ENCODE measurements around the gene SVOPL. TPM values are rescaled to one million over a fixed set of nuclear protein-coding genes. Genes with fewer than 3 reads are reported as not detected.

The SVOPL gene
- total RNA-seq, 1 experiment from 2014 or later, result 1.1 TPM

DNA sequence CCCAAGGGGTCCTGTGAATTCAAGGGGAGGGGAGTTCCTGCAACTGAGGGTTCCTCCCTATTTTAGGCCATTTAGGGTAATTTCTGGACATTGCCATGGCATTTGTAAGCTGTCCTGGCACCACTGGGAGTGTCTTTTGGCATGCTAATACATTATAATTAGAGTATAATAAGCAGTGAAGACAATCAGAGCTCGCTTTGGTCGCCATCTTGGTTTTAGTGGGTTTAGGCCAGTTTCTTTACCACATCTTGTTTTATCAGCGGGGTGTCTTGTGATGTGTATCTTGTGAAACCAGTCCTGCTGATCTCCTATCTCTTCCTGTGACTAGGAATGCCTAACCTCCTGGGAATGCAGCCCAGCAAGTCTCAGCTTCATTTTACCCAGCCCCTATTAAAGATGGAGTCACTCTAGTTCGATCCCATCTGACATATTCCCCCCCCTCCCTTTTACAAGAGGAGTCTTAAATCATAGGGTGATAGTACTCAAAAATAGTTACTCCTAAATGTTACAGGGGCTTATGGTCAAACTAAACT lies 43.2 kb downstream of the SVOPL start:
- WGBS (ENCODE audit: extremely low coverage, insufficient read length, low lambda C conversion rate), result no CpG with 5 or more reads among the region's 4 CpGs
- no peak overlapping the region for H3K27ac ChIP-seq (ENCODE audit: insufficient read length, low read depth, low read length)
- H3T11ph ChIP-seq (ENCODE audit: low read length), result no peak overlapping the region

More for the DNA sequence above, 43.2 kb downstream of the SVOPL start:
- DNase-seq, result no peak
- H4K91ac ChIP-seq (ENCODE audit: insufficient read length, low read depth, low read length), result no peak overlapping the region
- no peak overlapping the region for H3K23ac ChIP-seq (ENCODE audit: insufficient read length, low read depth, low read length)
- no peak overlapping the region for H3K18ac ChIP-seq (ENCODE audit: insufficient read length, low read depth, low read length)
- no peak overlapping the region for H3K14ac ChIP-seq (ENCODE audit: insufficient read depth, low read length)
- TF ChIP-seq, protein P1, sequence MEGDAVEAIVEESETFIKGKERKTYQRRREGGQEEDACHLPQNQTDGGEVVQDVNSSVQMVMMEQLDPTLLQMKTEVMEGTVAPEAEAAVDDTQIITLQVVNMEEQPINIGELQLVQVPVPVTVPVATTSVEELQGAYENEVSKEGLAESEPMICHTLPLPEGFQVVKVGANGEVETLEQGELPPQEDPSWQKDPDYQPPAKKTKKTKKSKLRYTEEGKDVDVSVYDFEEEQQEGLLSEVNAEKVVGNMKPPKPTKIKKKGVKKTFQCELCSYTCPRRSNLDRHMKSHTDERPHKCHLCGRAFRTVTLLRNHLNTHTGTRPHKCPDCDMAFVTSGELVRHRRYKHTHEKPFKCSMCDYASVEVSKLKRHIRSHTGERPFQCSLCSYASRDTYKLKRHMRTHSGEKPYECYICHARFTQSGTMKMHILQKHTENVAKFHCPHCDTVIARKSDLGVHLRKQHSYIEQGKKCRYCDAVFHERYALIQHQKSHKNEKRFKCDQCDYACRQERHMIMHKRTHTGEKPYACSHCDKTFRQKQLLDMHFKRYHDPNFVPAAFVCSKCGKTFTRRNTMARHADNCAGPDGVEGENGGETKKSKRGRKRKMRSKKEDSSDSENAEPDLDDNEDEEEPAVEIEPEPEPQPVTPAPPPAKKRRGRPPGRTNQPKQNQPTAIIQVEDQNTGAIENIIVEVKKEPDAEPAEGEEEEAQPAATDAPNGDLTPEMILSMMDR (conservative IDR thresholded peaks at IDR 0.05), result no peak
- no peak overlapping the region for H3K4ac ChIP-seq (ENCODE audit: low read depth, low read length)
- no peak overlapping the region for H3K4me3 Mint-ChIP-seq
- H2BK15ac ChIP-seq (ENCODE audit: low read depth, low read length), result no peak overlapping the region
- H3K27me3 ChIP-seq (ENCODE audit: insufficient read depth, low read length), result no peaks in the 10 kb centered on the region
- H3K4me1 Mint-ChIP-seq, result peaks cover 31 to 32% of the 10 kb centered on the region in 2 experiments
- no peaks in the 10 kb centered on the region; the same call in 1 of the 2 replicates for H3K4me1 ChIP-seq (ENCODE audit: insufficient read depth, low read length)
- H4K8ac ChIP-seq (replicated peaks; ENCODE audit: insufficient read length, low read depth, low read length), result no peak overlapping the region
- no peak overlapping the region for H2BK20ac ChIP-seq (ENCODE audit: low read depth, low read length, poor library complexity, severe bottlenecking)
- peaks cover 3 to 13% (median 7%) of the 10 kb centered on the region in 3 experiments for H3K36me3 Mint-ChIP-seq (ENCODE audit: insufficient read depth in 1 of 3, low read depth in 3 of 3)
- no peaks in the 10 kb centered on the region for H3K27me3 Mint-ChIP-seq (ENCODE audit: low read depth)
- peaks cover 20 to 23% of the 10 kb centered on the region in 2 experiments for H3K9me3 Mint-ChIP-seq
- H2BK12ac ChIP-seq (ENCODE audit: insufficient read length, low read depth, low read length), result no peak overlapping the region
- no peak overlapping the region for H2AK5ac ChIP-seq (ENCODE audit: insufficient read length, low read length)
- H4K5ac ChIP-seq (ENCODE audit: insufficient read length, low read depth, low read length), result no peak overlapping the region
- H3K79me2 ChIP-seq (ENCODE audit: insufficient read depth, low read length), result no peaks in the 10 kb centered on the region
- H3K4me2 ChIP-seq (ENCODE audit: insufficient read depth, insufficient read length, low read length), result no peak overlapping the region
- no peaks in the 10 kb centered on the region for H3K23me2 ChIP-seq (ENCODE audit: insufficient read length, low read depth, low read length, poor library complexity, severe bottlenecking)
- H3K27ac Mint-ChIP-seq, result peak overlapping the region in 1 of 3 experiments; percentile 67; a peak in 1 of 7 replicates
- no peaks in the 10 kb centered on the region for H3K79me1 ChIP-seq (ENCODE audit: insufficient read depth, low read depth, low read length, poor library complexity, severe bottlenecking)
- H2BK5ac ChIP-seq (ENCODE audit: insufficient read length, low read length), result no peak overlapping the region
- no peak overlapping the region for H3K56ac ChIP-seq (ENCODE audit: insufficient read length, low read depth, low read length)
- H4K20me1 ChIP-seq (ENCODE audit: control insufficient read depth, insufficient read depth, insufficient read length), result no peaks in the 10 kb centered on the region
- H2BK120ac ChIP-seq (ENCODE audit: low read depth, low read length, poor library complexity, severe bottlenecking), result no peak overlapping the region
- no peaks in the 10 kb centered on the region for H3K9me3 ChIP-seq (ENCODE audit: control insufficient read depth, low read depth, low read length)
- H2AFZ ChIP-seq (ENCODE audit: low read length), result no peak overlapping the region
- no peak overlapping the region for H3K9ac ChIP-seq (ENCODE audit: extremely low read depth, insufficient read length, low read length)
